ENCODE data around the gene WAC. TPM values are rescaled to one million over a fixed set of nuclear protein-coding genes. Genes with fewer than 3 reads are reported as not detected.

WAC gene
- total RNA-seq, 4 donors from 2014 or later, result 55.7 to 83.4 (median 69.6) TPM

DNA sequence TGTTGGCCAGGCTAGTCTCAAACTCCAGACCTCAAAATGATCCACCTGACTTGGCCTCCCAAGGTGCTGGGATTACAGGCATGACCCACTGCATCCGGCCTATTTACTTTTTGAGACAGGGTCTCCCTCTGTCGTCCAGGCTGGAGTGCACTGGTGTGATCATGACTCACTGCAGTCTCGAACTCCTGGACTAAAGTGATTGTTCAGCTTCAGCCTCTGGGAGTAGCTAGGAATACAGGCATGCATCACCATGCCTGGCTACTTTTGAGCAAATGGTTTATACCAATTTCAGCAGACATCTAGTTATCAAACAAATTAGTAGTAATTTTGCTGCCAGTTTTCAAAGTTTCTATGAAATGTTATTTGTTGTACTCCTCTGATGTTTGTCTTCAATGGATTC lies 2.2 kb upstream of the WAC start:
- TF ChIP-seq POLR2A (IDR thresholded peaks at IDR 0.05), result no peak
- TF ChIP-seq, protein P1, sequence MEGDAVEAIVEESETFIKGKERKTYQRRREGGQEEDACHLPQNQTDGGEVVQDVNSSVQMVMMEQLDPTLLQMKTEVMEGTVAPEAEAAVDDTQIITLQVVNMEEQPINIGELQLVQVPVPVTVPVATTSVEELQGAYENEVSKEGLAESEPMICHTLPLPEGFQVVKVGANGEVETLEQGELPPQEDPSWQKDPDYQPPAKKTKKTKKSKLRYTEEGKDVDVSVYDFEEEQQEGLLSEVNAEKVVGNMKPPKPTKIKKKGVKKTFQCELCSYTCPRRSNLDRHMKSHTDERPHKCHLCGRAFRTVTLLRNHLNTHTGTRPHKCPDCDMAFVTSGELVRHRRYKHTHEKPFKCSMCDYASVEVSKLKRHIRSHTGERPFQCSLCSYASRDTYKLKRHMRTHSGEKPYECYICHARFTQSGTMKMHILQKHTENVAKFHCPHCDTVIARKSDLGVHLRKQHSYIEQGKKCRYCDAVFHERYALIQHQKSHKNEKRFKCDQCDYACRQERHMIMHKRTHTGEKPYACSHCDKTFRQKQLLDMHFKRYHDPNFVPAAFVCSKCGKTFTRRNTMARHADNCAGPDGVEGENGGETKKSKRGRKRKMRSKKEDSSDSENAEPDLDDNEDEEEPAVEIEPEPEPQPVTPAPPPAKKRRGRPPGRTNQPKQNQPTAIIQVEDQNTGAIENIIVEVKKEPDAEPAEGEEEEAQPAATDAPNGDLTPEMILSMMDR (IDR thresholded peaks at IDR 0.05 in 4 of 5, conservative IDR thresholded peaks at IDR 0.05 in 1 of 5), result no peak
- Histone ChIP-seq H3K4me1 (peaks cover 24 to 30% of the 10 kb centered on the region in 2 donors), H3K9me3 (no peaks in the 10 kb centered on the region), H3K27me3 (no peaks in the 10 kb centered on the region), H3K27ac (no peak overlapping the region), H3K36me3 (peaks cover 0 to 6% of the 10 kb centered on the region in 2 donors), H3K4me3 (no peak overlapping the region)
- in situ Hi-C loops (cut with MboI; ENCODE audit: low sequenced_read_pairs in 4 of 4) (loop anchor here in 1 of 4 donors (10.0 kb wide), 1 partner anchor 54 kb away; no protein-coding TSS in a partner anchor), intact Hi-C loops (cut with DNase I; ENCODE audit: low total_unique reads) (loop anchor here (5.0 kb wide), 1 partner anchor 1288 kb away; the partner anchor contains the start of gene ACBD5)
- no peak for DNase-seq
- no peak for ATAC-seq

DNA sequence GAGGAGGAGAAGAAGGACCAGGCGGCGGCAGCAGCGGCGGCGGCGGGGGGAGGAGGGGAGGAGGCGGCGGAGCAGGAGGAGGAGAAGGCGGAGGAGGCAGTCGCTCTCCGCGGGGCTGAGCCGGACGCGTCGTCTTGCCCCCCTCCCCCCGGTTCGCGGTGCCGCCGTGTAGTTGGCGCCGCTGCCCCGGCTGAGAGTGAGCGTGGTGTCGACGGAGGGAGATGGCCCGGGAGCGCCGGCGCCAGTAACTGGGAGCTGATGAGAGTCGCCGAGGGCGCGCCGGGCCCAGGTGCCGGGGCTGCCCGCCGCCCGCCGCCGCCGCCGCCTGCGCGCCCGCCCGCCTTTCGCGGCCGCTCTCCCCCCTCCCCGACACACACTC lies 257 bp downstream of the WAC start:
- peak overlapping the region; percentile 78 to 99 (median 90) for H3K4me3 ChIP-seq
- H3K9me3 ChIP-seq, result no peaks in the 10 kb centered on the region
- ATAC-seq (peak; percentile 17 to 25), DNase-seq (no peak)
- in situ Hi-C loops (cut with MboI; ENCODE audit: low sequenced_read_pairs in 4 of 4) (loop anchor here in 1 of 4 donors (10.0 kb wide), 1 partner anchor 52 kb away; no protein-coding TSS in a partner anchor), intact Hi-C loops (cut with DNase I; ENCODE audit: low total_unique reads) (loop anchor here (2.0 to 5.0 kb wide), 3 partner anchors 54 to 1291 kb away; partner anchors contain the start of genes ACBD5 and RAB18)
- H3K27me3 ChIP-seq, result no peaks in the 10 kb centered on the region
- TF ChIP-seq, protein P1 (IDR thresholded peaks at IDR 0.05 in 4 of 5, conservative IDR thresholded peaks at IDR 0.05 in 1 of 5), result no peak
- TF ChIP-seq POLR2A (IDR thresholded peaks at IDR 0.05), result no peak
- peaks cover 0 to 30% of the 10 kb centered on the region in 2 donors for H3K36me3 ChIP-seq
- H3K4me1 ChIP-seq, result peaks cover 33 to 37% of the 10 kb centered on the region in 2 donors
- H3K27ac ChIP-seq, result peak overlapping the region; percentile 95 to 99 (median 98)

DNA sequence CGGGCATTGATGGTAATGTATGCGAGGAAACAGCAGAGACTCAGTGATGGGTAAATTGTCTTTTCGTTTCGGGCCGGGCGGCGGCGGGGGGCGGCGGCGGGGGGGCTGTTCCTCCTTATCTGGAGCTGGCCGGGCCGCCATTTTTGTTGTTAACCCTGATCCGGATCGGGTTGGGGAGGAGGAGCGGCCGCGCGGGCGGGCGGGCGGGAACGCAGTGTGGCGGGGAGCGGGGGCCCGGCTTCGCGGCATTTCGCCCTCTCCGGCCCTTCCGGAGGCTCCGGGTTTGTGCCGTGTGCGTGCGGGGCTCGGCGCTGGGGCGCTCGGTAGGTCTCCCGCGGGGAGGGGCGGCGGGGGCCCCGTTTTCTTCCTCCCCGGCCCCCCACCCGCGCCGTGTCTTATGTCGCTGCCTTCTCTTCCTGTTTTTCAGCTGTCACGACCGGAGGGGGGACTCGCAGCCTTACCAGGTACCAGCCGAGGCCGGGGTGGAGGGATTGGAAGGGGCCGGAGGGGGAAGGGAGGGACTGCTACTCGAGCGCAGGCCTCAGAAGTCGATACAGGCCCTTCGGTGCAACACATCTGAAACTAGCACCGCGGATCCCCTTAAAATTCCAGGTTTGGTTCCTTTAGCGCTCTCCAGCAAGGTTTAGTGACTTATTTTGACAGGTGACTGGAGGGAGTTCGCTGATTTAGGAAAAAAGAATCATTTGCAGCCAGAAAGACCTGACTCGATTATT lies 820 bp downstream of the WAC start:
- H3K27ac ChIP-seq, result peak overlapping the region; percentile 95 to 99 (median 98)
- TF ChIP-seq POLR2A (IDR thresholded peaks at IDR 0.05), result no peak
- H3K4me3 ChIP-seq, result peak overlapping the region; percentile 78 to 99 (median 90)
- DNase-seq (peak; percentile 47 to 60), ATAC-seq (peak; percentile 47 to 48)
- H3K36me3 ChIP-seq, result peaks cover 0 to 36% of the 10 kb centered on the region in 2 donors
- in situ Hi-C loops (cut with MboI; ENCODE audit: low sequenced_read_pairs in 4 of 4), result loop anchor here in 1 of 4 donors (10.0 kb wide), 1 partner anchor 51 kb away; no protein-coding TSS in a partner anchor
- intact Hi-C loops (cut with DNase I; ENCODE audit: low total_unique reads), result loop anchor here (2.0 to 5.0 kb wide), 4 partner anchors 53 to 1291 kb away; partner anchors contain the start of genes ACBD5, BAMBI and RAB18
- no peaks in the 10 kb centered on the region for H3K9me3 ChIP-seq
- peaks cover 33 to 37% of the 10 kb centered on the region in 2 donors for H3K4me1 ChIP-seq
- no peaks in the 10 kb centered on the region for H3K27me3 ChIP-seq

DNA sequence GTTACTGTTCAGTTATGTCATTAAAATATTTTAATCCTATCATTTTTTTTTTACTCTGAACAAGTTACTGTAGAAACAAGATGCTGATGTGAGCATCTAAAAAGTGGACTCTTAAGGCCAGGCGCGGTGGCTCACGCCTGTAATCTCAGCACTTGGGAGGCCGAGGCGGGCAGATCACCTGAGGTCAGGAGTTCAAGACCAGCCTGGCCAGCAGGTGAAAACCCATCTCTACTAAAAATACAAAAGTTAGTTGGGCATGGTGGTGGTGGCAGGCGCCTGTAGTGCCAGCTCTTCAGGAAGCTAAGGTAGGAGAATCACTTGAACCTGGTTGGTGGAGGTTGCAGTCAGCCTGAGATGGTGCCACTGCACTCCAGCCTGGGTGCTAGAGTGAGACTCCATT lies 2.9 kb downstream of the WAC start:
- Histone ChIP-seq H3K4me1 (peaks cover 33 to 35% of the 10 kb centered on the region in 2 donors), H3K27ac (no peak overlapping the region), H3K27me3 (no peaks in the 10 kb centered on the region), H3K36me3 (peaks cover 0 to 55% of the 10 kb centered on the region in 2 donors), H3K4me3 (no peak overlapping the region), H3K9me3 (no peaks in the 10 kb centered on the region)
- ATAC-seq (no peak), DNase-seq (no peak)
- no peak for TF ChIP-seq POLR2A (IDR thresholded peaks at IDR 0.05)
- TF ChIP-seq, protein P1 (IDR thresholded peaks at IDR 0.05 in 4 of 5, conservative IDR thresholded peaks at IDR 0.05 in 1 of 5), result no peak
- intact Hi-C loops (cut with DNase I; ENCODE audit: low total_unique reads) (loop anchor here (2.0 kb wide), 1 partner anchor 141 kb away; the partner anchor contains the start of gene BAMBI), in situ Hi-C loops (cut with MboI; ENCODE audit: low sequenced_read_pairs in 4 of 4) (loop anchor here in 1 of 4 donors (10.0 kb wide), 1 partner anchor 49 kb away; no protein-coding TSS in a partner anchor)

DNA sequence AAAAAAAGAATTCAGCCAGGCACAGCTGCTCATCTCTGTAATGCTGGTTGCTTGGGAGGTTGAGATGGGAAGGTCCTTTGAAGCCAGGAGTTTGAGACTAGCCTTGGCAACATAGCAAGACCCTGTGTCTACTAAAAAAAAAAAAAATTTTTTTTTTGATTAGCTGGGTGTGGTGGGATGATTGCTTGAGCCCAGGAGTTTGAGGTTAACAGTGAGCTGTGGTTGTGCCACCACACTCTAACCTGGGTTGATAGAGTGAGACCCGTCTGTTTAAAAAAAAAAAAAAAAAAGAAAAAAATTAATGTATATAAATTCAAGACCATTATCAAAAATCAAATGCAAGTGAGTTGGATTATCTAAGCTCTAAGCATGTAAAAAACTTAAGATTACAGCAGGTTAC lies 5.7 kb downstream of the WAC start:
- no peak for ATAC-seq
- no peak overlapping the region for H3K27ac ChIP-seq
- no peaks in the 10 kb centered on the region for H3K9me3 ChIP-seq
- DNase-seq, result no peak
- H3K4me1 ChIP-seq, result peaks cover 23 to 25% of the 10 kb centered on the region in 2 donors
- intact Hi-C loops (cut with DNase I; ENCODE audit: low total_unique reads), result no loop called here
- H3K27me3 ChIP-seq, result no peaks in the 10 kb centered on the region
- no peak overlapping the region for H3K4me3 ChIP-seq
- in situ Hi-C loops (cut with MboI; ENCODE audit: low sequenced_read_pairs in 4 of 4), result loop anchor here in 1 of 4 donors (10.0 kb wide), 1 partner anchor 46 kb away; no protein-coding TSS in a partner anchor
- TF ChIP-seq POLR2A (IDR thresholded peaks at IDR 0.05), result no peak
- TF ChIP-seq, protein P1 (IDR thresholded peaks at IDR 0.05 in 4 of 5, conservative IDR thresholded peaks at IDR 0.05 in 1 of 5), result no peak
- H3K36me3 ChIP-seq, result peaks cover 0 to 62% of the 10 kb centered on the region in 2 donors

Measured in gastrocnemius medialis (tissue), 4 donors.